RWPE1 (cell line): ENCODE measurements around the gene NCF2.

ENCODE experiments used
- CTCF ChIA-PET: fragments of 350-600 bp; sonication (Branson Sonifier 250); formaldehyde crosslinking; extraction: SDS; loops from one replicate; lab custom pipeline; 2021; lab: Yijun Ruan, JAX
- POLR2A ChIA-PET: fragments of 400-600 bp; formaldehyde crosslinking; extraction: SDS; loops from one replicate; lab custom pipeline; 2020; ENCODE audit warnings: antibody characterized with exemption; ENCODE audit not compliant: low non-redundant PET; lab: Yijun Ruan, JAX
- DNase-seq: peaks from one replicate; pipeline ENCODE4 v3.0.0; 2012; ENCODE audit warnings: low spot score
- H3K27ac ChIP-seq: fragments of 450-650 bp; 2 replicates; pipeline ENCODE4 v1.5.1; 2017
- TF ChIP-seq, protein P1 (sequence below): fragments of 450-650 bp; conservative IDR thresholded peaks from 2 replicates; pipeline ENCODE4 v1.5.1; 2017; ENCODE audit warnings: low read depth, mild to moderate bottlenecking

The NCF2 gene

DNA sequence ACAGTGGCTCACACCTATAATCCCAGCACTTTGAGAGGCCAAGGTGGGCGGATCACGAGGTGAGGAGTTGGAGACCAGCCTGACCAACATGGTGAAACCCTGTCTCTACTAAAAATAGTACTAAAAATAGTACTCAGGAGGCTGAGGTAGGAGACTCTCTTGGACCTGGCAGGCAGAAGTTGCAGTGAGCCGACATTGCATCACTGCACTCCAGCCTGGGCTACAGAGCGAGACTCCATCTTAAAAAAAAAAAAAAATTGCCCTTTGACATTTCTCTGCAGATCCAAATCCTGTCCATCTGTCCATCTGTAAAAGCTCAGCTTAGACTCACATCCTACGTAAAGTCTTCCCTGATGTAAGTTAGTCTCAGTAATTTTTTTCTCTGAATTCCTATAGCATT, 6.2 kb upstream of the NCF2 start:
- POLR2A ChIA-PET: no interaction called here
- TF ChIP-seq, protein P1, sequence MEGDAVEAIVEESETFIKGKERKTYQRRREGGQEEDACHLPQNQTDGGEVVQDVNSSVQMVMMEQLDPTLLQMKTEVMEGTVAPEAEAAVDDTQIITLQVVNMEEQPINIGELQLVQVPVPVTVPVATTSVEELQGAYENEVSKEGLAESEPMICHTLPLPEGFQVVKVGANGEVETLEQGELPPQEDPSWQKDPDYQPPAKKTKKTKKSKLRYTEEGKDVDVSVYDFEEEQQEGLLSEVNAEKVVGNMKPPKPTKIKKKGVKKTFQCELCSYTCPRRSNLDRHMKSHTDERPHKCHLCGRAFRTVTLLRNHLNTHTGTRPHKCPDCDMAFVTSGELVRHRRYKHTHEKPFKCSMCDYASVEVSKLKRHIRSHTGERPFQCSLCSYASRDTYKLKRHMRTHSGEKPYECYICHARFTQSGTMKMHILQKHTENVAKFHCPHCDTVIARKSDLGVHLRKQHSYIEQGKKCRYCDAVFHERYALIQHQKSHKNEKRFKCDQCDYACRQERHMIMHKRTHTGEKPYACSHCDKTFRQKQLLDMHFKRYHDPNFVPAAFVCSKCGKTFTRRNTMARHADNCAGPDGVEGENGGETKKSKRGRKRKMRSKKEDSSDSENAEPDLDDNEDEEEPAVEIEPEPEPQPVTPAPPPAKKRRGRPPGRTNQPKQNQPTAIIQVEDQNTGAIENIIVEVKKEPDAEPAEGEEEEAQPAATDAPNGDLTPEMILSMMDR: no peak

GRCh38 chr1:183595537-183595936, 5.3 kb upstream of the NCF2 start:
- TF ChIP-seq, protein P1: no peak
- ChIA-PET CTCF (no interaction called here), POLR2A (no interaction called here)
- no peak overlapping the region for H3K27ac ChIP-seq
- DNase-seq: no peak

More for the DNA sequence above, 6.2 kb upstream of the NCF2 start:
- no peak overlapping the region for H3K27ac ChIP-seq
- DNase-seq: no peak
- CTCF ChIA-PET: no interaction called here

DNA sequence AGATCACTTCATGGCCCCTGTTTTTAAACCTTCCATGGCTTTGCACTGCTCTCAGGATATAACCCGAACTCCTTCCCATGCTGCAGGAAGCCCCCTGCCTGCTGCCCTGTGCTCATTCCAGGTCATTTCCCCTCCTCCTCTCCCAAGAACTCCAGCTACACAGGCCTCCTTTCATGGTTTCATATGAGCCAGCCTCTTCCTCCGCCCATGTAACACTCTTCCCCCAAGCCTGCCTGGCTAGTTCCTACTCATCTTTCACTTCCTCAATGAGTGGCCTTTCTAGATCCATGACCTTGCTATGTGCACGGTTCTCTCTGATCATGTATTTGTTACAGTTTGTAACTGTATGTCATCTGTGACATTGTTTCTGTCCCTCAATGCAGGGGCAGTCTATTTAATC, 3.1 kb upstream of the NCF2 start:
- TF ChIP-seq, protein P1: no peak
- ChIA-PET CTCF (no interaction called here), POLR2A (no interaction called here)
- DNase-seq: no peak
- no peak overlapping the region for H3K27ac ChIP-seq

DNA sequence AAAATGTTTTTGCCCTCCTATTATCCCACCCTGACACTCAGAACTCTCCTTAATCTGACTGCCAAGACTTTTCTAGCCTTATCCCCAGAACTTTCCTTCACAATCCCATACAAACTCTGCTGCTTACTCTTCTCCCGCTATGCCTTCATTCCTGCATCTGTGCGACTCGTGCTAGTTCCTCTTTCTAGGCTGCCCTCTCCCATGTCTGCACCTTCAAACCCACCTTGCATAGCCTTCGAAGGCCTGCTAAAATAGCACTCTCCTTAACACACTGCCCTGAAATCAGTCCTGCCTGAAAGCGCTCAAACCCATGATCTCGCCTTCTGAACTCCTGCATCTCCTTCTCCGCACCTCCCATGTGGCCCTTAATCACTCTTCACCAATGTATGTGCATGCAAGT, 2.5 kb upstream of the NCF2 start:
- no peak overlapping the region for H3K27ac ChIP-seq
- DNase-seq: no peak
- ChIA-PET POLR2A (no interaction called here), CTCF (no interaction called here)
- TF ChIP-seq, protein P1: no peak

GRCh38 chr1:183589874-183590243, 400 bp downstream of the NCF2 start:
- CTCF ChIA-PET: interaction anchor here (0.6 kb wide), 1 partner anchor 666 kb away, joined by 3 read pairs; no protein-coding TSS in a partner anchor
- H3K27ac ChIP-seq: no peak overlapping the region
- no peak for DNase-seq
- TF ChIP-seq, protein P1: no peak
- POLR2A ChIA-PET: no interaction called here

DNA sequence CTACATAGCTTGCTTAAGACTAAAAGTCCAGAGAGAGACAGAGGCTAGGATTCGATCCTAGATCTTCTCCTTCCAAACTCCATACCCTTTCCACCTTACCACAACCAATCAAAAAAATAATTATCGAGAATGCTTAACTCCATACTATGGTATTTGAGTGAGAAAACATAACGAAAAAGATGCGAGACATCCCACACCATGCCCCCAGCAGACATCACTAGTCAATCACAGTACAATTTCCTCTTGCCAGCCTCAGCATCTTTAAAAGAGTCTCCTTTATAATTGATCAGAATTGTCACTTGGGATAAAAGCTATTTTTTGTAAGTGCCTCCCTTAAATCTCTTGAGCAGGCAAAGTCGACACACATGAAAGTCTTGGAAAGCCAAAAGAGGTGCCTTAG, 875 bp downstream of the NCF2 start:
- TF ChIP-seq, protein P1: no peak
- CTCF ChIA-PET: no interaction called here

DNA sequence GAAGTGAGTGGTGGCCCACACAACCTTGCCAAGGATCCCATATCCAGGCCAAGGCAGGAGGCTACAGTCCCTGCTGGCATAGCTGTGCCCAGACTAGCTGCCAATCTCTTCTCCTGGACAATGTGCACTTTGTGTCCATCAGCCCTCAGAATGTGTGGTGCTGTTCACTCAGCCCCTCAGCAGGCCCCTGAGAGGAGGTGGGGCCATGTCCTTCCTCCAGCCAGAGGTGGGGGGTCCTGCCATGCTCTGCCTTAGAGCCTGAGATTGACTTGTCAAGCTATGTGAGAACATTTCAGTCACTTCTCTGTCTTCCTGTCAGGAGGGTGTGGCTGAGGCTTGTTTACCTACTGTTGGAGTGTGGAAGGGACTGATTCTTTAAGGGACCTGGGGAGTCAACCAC, 1.4 kb downstream of the NCF2 start:
- CTCF ChIA-PET: no interaction called here
- POLR2A ChIA-PET: no interaction called here
- no peak overlapping the region for H3K27ac ChIP-seq
- DNase-seq: no peak
- TF ChIP-seq, protein P1: no peak

More for the DNA sequence above, 875 bp downstream of the NCF2 start:
- POLR2A ChIA-PET: no interaction called here
- no peak for DNase-seq
- no peak overlapping the region for H3K27ac ChIP-seq
